GM12865 (cell line): ENCODE results near the gene MCAT.

Source experiments
- DNase-seq: peaks from one replicate; pipeline ENCODE4 v3.0.0; 2010; ENCODE audit warnings: low read depth
- H3K4me3 ChIP-seq: 2 replicates; pipeline ENCODE4 v1.5.1; 2011; ENCODE audit warnings: mild to moderate bottlenecking, low read depth, low read length, control low read depth
- CTCF ChIP-seq: IDR thresholded peaks from 2 replicates; pipeline ENCODE4 v1.5.1; 2011; ENCODE audit warnings: low read length, control low read depth, low read depth, inconsistent platforms; ENCODE audit not compliant: insufficient read depth; ENCODE audit errors: missing control alignments

The MCAT gene

GRCh38 chr22:43179146-43179910 lies 36.1 kb upstream of the MCAT start:
- TF ChIP-seq CTCF = no peak
- no peak overlapping the region for H3K4me3 ChIP-seq
- DNase-seq = no peak

GRCh38 chr22:43177479-43177878 lies 34.3 kb upstream of the MCAT start:
- no peak for DNase-seq
- no peak overlapping the region for H3K4me3 ChIP-seq
- TF ChIP-seq CTCF = no peak

GRCh38 chr22:43176090-43176489 lies 32.9 kb upstream of the MCAT start:
- DNase-seq = no peak
- TF ChIP-seq CTCF = no peak
- H3K4me3 ChIP-seq = no peak overlapping the region

- TF ChIP-seq CTCF = no peak
- no peak overlapping the region for H3K4me3 ChIP-seq
- DNase-seq = no peak
Measured at GRCh38 chr22:43174941-43175531, 31.8 kb upstream of the MCAT start.

GRCh38 chr22:43173976-43174720 lies 30.9 kb upstream of the MCAT start:
- no peak for TF ChIP-seq CTCF
- no peak overlapping the region for H3K4me3 ChIP-seq
- no peak for DNase-seq

GRCh38 chr22:43173566-43173965 lies 30.4 kb upstream of the MCAT start:
- TF ChIP-seq CTCF = no peak
- no peak overlapping the region for H3K4me3 ChIP-seq
- DNase-seq = no peak
